Activated CD4-positive, alpha-beta T cell treated with anti-CD3 and anti-CD28 coated beads for 36 hours (primary cell): ENCODE measurements around the gene ZBTB3. TPM values are rescaled to one million over a fixed set of nuclear protein-coding genes. Genes with fewer than 3 reads are reported as not detected.
A peak's percentile ranks its signal among the peaks of the same experiment; 100 is the strongest.
"Not testable (repeated sequence)": the region's sequence is repeated elsewhere in the genome, so short reads cannot be mapped to it uniquely, and the experiment has no call there.

Experiments
- ATAC-seq: fragments of 200-7000 bp; cut with Tn5 transposase; one replicate; pipeline ENCODE4 v1.10.0; 2021; ENCODE audit warnings: mild to moderate bottlenecking, moderate library complexity
- CTCF ChIA-PET: fragments of 350-600 bp; sonication (Branson Sonifier 250); formaldehyde crosslinking; loops from one replicate; lab custom pipeline; 2021; ENCODE audit warnings: antibody characterized with exemption; lab: Charles Lee
- POLR2A ChIA-PET: fragments of 350-600 bp; sonication (Branson Sonifier 250); formaldehyde crosslinking; loops from one replicate; lab custom pipeline; 2021; ENCODE audit warnings: antibody characterized with exemption, inconsistent platforms; lab: Charles Lee
- DNase-seq: peaks from one replicate; pipeline ENCODE4 v3.0.0-alpha.2; 2020
- H3K27ac Mint-ChIP-seq: one replicate; pipeline ENCODE4 v1.8.0; 2021; ENCODE audit warnings: mixed read lengths
- H3K27me3 Mint-ChIP-seq: one replicate; pipeline ENCODE4 v1.8.0; 2021; ENCODE audit warnings: mixed read lengths
- H3K36me3 Mint-ChIP-seq: one replicate; pipeline ENCODE4 v1.8.0; 2021; ENCODE audit warnings: low read depth, mixed read lengths
- H3K4me1 Mint-ChIP-seq: one replicate; pipeline ENCODE4 v1.8.0; 2021; ENCODE audit warnings: mixed read lengths
- H3K4me3 Mint-ChIP-seq: one replicate; pipeline ENCODE4 v1.8.0; 2021; ENCODE audit warnings: mild to moderate bottlenecking, moderate library complexity, mixed read lengths
- H3K9me3 Mint-ChIP-seq: one replicate; pipeline ENCODE4 v1.8.0; 2021; ENCODE audit warnings: low read depth, mixed read lengths
- intact Hi-C, 2 experiments: fragments of 100-400 bp; cut with DNase I in 1 of 2; cut with micrococcal nuclease in 1 of 2; formaldehyde crosslinking; loops; one replicate each; pipeline versions ENCODE4 v1.14.2 to v1.15.1; 2022 to 2024; cut with DNase I, micrococcal nuclease
- total RNA-seq, 2 experiments: library from RNA; stranded (reverse); gene quantifications; one replicate each; pipeline ENCODE4 v1.2.3, GENCODE V29; 2021

The ZBTB3 gene
- total RNA-seq, 2 experiments from 2014 or later: 6.0 to 10.2 TPM

DNA sequence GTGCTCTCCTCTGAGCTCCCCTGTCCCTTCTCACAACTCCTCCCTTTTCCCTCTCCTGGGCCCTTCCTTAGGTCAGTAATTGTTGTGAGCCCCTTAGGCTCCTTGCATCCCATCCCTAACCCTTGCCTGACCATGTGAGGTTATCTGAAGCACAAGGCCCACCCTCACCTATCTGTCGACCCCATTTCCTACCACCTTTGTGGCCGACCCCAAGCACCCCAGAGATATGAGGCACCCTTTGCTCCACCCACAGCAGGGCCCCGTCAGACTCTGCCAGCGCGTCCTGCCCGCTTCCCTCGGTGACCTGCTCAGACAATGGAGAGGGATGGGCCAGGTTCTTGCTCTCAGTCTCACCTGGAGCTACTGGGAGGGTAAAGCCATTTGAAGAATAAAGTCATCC lies 45.2 kb downstream of the ZBTB3 start:
- peak; percentile 65 for DNase-seq
- ATAC-seq: peak; percentile 20
- Mint-ChIP-seq H3K27me3 (no peaks in the 10 kb centered on the region), H3K9me3 (no peaks in the 10 kb centered on the region), H3K4me3 (peak overlapping the region; percentile 86), H3K4me1 (peaks cover 60% of the 10 kb centered on the region), H3K36me3 (peaks cover 44% of the 10 kb centered on the region), H3K27ac (peak overlapping the region; percentile 97)
- intact Hi-C loops: loop anchor here (1.0 to 5.0 kb wide), 11 partner anchors 19 to 173 kb away; partner anchors contain the start of genes HNRNPUL2 (in 2 of the 2), TUT1 (in 2 of the 2), GANAB (in 1 of the 2) and INTS5 (in 1 of the 2)
- CTCF ChIA-PET: interaction anchor here (0.5 to 1.8 kb wide), 8 partner anchors 9 to 170 kb away, joined by 3 to 6 read pairs (median 4); no protein-coding TSS in a partner anchor
- POLR2A ChIA-PET: interaction anchor here (0.5 to 3.2 kb wide), 14 partner anchors 9 to 1609 kb away, joined by 3 to 16 read pairs (median 3); partner anchors contain the start of genes C11orf98, CSKMT, HNRNPUL2 and LBHD1

DNA sequence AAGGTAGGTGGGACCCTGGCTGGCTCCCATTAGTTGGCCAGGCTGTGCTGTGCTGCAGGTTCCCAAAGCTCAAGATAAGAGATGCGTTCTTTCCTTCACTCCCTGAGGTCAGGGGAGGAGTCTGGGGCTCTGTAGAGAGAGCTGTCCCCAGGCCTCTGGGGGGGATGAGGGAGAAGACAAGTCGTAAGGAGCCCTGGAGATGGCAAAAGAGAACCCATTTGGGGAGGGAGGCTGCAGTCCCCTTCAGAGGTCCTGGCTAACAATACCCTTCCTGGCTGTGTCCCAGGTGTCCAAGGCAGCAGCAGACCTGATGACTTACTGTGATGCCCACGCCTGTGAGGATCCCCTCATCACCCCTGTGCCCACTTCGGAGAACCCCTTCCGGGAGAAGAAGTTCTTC lies 45.6 kb downstream of the ZBTB3 start:
- DNase-seq: peak; percentile 13
- intact Hi-C loops: loop anchor here (2.0 to 5.0 kb wide), 3 partner anchors 36 to 116 kb away; partner anchors contain the start of genes LBHD1 (in 1 of the 2), MTA2 (in 1 of the 2), TUT1 (in 1 of the 2) and UQCC3 (in 1 of the 2)
- peaks cover 42% of the 10 kb centered on the region for H3K36me3 Mint-ChIP-seq

DNA sequence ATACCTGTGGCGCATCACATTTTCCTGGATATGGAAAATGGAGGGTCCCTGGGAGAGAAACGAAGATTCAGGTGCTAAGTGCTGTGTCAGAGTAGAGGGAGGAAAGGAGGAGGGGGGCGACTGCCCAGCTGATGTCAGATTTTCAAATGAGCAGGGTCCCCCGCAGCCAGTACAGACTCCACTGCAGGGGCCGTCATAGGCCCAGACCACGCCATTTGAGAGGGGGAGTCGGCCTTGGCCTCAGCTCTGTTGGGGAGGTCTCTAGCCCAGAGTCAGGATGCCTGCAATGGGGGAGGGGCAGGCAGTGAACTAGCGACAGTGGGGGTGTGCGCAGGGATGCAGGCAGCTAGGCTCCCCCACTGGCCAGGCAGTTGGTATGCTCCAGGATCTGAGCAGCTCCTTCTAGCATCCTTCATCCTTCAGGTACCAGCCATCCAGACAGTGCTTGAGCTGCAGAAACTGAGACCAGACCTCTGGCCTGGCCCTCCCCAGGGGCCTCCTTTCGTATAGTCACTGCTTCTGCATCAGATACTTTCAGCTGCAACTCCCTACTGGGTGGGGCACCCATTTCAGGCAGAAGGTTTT lies 46.6 kb downstream of the ZBTB3 start, which contains the start of the genes BSCL2 and GNG3:
Gene BSCL2 (minus strand): TSS at position 148 of the 585 bp plus-strand sequence. CDS start 229 bp downstream, outside the sequence.
Gene GNG3 (plus strand): TSS at position 400 of the 585 bp plus-strand sequence. CDS start 620 bp downstream, outside the sequence.
- ATAC-seq (no peak), DNase-seq (peak; percentile 33)
- POLR2A ChIA-PET: interaction anchor here (0.6 to 3.2 kb wide), 8 partner anchors 27 to 148 kb away, joined by 4 to 16 read pairs (median 4); partner anchors contain the start of genes B3GAT3, C11orf98, CSKMT and LBHD1
- no peaks in the 10 kb centered on the region for H3K9me3 Mint-ChIP-seq
- H3K27ac Mint-ChIP-seq: peak within 1 kb of the TSS; percentile 97
- intact Hi-C loops: loop anchor here (2.0 to 5.0 kb wide), 3 partner anchors 35 to 115 kb away; partner anchors contain the start of genes EML3 (in 1 of the 2), LBHD1 (in 1 of the 2), ROM1 (in 1 of the 2) and TUT1 (in 1 of the 2)
- CTCF ChIA-PET: interaction anchor here (0.6 to 1.6 kb wide), 6 partner anchors 20 to 135 kb away, joined by 3 to 8 read pairs (median 3); partner anchors contain the start of genes C11orf98, CSKMT and HNRNPUL2
- no peaks in the 10 kb centered on the region for H3K27me3 Mint-ChIP-seq
- peak within 1 kb of the TSS; percentile 86 for H3K4me3 Mint-ChIP-seq
- peaks cover 48% of the 10 kb centered on the region for H3K4me1 Mint-ChIP-seq
- H3K36me3 Mint-ChIP-seq: peaks cover 38% of the 10 kb centered on the region

More for the DNA sequence above, 45.6 kb downstream of the ZBTB3 start:
- H3K4me1 Mint-ChIP-seq: peaks cover 56% of the 10 kb centered on the region
- no peaks in the 10 kb centered on the region for H3K27me3 Mint-ChIP-seq
- no peak for ATAC-seq
- peak overlapping the region; percentile 86 for H3K4me3 Mint-ChIP-seq
- ChIA-PET POLR2A (interaction anchor here (0.5 to 3.2 kb wide), 10 partner anchors 22 to 1609 kb away, joined by 3 to 16 read pairs (median 6); partner anchors contain the start of genes C11orf98, CSKMT, LBHD1 and MTA2), CTCF (interaction anchor here (0.5 to 1.8 kb wide), 8 partner anchors 9 to 169 kb away, joined by 3 to 6 read pairs (median 3); partner anchors contain the start of genes C11orf98 and CSKMT)
- no peaks in the 10 kb centered on the region for H3K9me3 Mint-ChIP-seq
- peak overlapping the region; percentile 97 for H3K27ac Mint-ChIP-seq

DNA sequence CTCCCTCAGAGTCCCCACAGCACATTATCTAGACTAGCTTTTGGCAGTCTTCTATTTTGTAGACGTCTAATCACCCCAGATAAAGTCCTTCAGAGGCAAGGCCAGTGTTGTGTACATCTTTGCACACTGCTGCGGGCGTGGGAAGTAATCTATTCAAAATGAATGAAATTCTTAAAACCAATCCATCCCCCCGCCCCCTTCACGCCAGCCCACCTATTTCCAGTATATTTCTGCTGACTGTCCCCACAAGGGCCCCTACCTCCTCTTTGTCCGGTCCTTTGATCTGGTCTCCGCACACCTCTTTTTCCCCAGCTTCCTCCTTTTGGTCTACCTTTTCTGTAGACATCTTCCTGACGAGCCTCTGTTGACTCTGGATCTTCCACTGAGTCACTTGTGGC lies 47.1 kb downstream of the ZBTB3 start:
- H3K9me3 Mint-ChIP-seq: no peaks in the 10 kb centered on the region
- no peak for ATAC-seq
- intact Hi-C loops: loop anchor here (1.0 to 5.0 kb wide), 9 partner anchors 28 to 125 kb away; partner anchors contain the start of genes C11orf98 (in 1 of the 2), CSKMT (in 1 of the 2), EML3 (in 1 of the 2) and LBHD1 (in 1 of the 2)
- no peaks in the 10 kb centered on the region for H3K27me3 Mint-ChIP-seq
- peaks cover 46% of the 10 kb centered on the region for H3K4me1 Mint-ChIP-seq
- CTCF ChIA-PET: interaction anchor here (0.6 to 2.5 kb wide), 8 partner anchors 12 to 134 kb away, joined by 3 to 8 read pairs (median 4); partner anchors contain the start of genes C11orf98, CSKMT and HNRNPUL2
- no peak overlapping the region for H3K27ac Mint-ChIP-seq
- peak overlapping the region; percentile 82 for H3K4me3 Mint-ChIP-seq
- POLR2A ChIA-PET: interaction anchor here (0.6 to 3.2 kb wide), 9 partner anchors 27 to 149 kb away, joined by 4 to 16 read pairs (median 5); partner anchors contain the start of genes B3GAT3, C11orf98, CSKMT and LBHD1
- peaks cover 40% of the 10 kb centered on the region for H3K36me3 Mint-ChIP-seq
- DNase-seq: no peak

DNA sequence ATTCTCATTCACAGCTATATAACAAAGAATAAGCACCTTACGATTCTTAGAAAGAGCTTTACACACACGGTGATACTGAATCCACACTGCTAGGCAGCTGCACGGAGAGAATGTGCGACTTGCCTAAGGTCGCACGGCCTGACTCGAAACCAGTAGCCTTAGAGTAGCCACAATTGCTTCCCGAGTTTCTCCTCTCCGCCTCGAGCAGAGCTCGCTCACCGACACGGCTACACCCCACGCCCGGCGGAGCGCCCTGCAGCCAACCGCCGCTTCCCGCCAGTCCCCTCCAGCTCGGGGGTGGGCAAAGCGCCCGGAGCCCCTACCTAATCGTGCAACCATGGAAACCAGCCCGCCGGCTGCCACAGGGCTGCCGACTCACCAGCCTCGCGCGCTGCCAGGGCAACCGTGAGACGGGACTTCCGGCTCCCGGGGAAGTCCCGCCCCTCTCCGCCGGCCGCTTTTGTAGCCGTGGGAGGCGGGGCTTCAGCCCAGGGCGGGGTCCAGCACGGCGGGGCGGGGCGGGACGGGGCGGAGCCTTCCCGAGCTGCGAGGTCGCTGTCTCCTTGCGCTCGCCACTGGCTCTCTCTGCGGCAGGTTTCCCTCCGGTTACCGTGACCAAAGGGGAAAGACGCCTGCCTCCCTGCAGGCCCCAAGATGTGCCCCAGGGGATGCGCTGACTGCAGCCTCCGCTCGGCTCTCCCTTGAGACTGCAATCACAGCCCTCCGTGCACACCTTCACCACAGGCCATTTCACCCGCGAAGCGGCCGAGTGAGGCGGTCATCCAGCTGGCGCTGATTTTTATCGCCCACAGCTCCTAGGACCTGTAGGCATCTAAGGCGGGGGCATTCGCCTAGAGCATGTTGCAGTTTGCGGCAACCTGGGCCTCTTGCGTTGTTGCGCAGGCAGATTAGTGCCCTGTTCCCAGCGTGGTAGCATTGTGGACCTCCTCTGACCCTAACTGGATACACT lies 47.8 kb downstream of the ZBTB3 start:
- ChIA-PET POLR2A (interaction anchor here (0.6 to 2.6 kb wide), 9 partner anchors 22 to 150 kb away, joined by 3 to 9 read pairs (median 4); partner anchors contain the start of genes B3GAT3, C11orf98, CSKMT and MTA2), CTCF (interaction anchor here (0.6 to 2.5 kb wide), 8 partner anchors 11 to 111 kb away, joined by 3 to 8 read pairs (median 4); partner anchors contain the start of gene HNRNPUL2)
- peak overlapping the region; percentile 82 for H3K4me3 Mint-ChIP-seq
- peaks cover 39% of the 10 kb centered on the region for H3K36me3 Mint-ChIP-seq
- intact Hi-C loops: loop anchor here (1.0 to 5.0 kb wide), 9 partner anchors 27 to 126 kb away; partner anchors contain the start of genes C11orf98 (in 1 of the 2), CSKMT (in 1 of the 2), EML3 (in 1 of the 2) and LBHD1 (in 1 of the 2)
- peaks cover 46% of the 10 kb centered on the region for H3K4me1 Mint-ChIP-seq
- DNase-seq: peak; percentile 98
- H3K9me3 Mint-ChIP-seq: no peaks in the 10 kb centered on the region
- no peaks in the 10 kb centered on the region for H3K27me3 Mint-ChIP-seq
- H3K27ac Mint-ChIP-seq: peak overlapping the region; percentile 51
- peak; percentile 72 for ATAC-seq

DNA sequence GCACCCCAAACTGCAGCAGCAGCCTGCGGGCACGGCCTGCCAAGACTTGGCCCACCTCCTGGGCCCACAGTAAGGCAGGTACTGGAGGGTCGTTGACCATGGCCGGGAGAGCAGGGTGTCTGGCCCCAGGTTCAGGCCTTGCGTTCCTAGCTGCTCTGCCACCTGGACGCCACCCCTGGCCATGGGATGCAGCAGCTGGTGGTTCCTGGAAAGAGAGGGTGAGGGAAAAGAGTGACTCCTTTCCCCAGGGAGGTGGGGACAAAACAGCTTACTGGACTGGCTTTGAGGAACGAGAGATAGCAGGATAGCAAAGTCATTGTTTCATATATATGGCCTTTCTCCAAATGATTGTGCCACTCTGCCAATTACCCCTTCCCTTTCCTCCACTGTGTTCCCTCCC lies 48.5 kb downstream of the ZBTB3 start:
- peaks cover 44% of the 10 kb centered on the region for H3K4me1 Mint-ChIP-seq
- intact Hi-C loops: loop anchor here in 1 of 2 experiments (5.0 kb wide), 2 partner anchors 33 to 113 kb away; partner anchors contain the start of genes LBHD1, TUT1 and UQCC3
- CTCF ChIA-PET: interaction anchor here (0.6 to 2.5 kb wide), 4 partner anchors 10 to 25 kb away, joined by 4 to 8 read pairs (median 6); partner anchors contain the start of gene HNRNPUL2
- DNase-seq (no peak), ATAC-seq (no peak)
- no peaks in the 10 kb centered on the region for H3K9me3 Mint-ChIP-seq
- POLR2A ChIA-PET: interaction anchor here (0.6 to 2.6 kb wide), 4 partner anchors 21 to 136 kb away, joined by 3 to 9 read pairs (median 6); partner anchors contain the start of genes C11orf98 and CSKMT
- H3K36me3 Mint-ChIP-seq: peaks cover 35% of the 10 kb centered on the region
- no peaks in the 10 kb centered on the region for H3K27me3 Mint-ChIP-seq
- H3K27ac Mint-ChIP-seq: peak overlapping the region; percentile 51
- H3K4me3 Mint-ChIP-seq: peak overlapping the region; percentile 82

DNA sequence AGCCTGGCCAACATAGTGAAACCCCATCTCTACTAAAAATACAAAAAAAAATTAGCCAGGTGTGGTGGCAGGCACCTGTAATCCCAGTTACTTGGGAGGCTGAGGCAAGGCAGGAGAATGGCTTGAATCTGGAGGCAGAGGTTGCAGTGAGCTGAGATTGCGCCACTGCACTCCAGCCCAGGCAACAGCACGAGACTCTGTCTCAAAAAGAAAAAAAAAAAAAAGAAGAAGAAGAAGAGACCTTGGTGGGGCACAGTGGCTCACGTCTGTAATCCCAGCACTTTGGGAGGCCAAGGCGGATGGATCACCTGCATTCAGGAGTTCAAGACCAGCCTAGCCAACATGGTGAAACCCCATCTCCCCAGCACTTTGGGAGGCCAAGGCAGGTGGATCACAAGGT lies 50.0 kb downstream of the ZBTB3 start:
- ATAC-seq, H3K27ac Mint-ChIP-seq, POLR2A ChIA-PET, H3K27me3 Mint-ChIP-seq, intact Hi-C loops, H3K9me3 Mint-ChIP-seq, DNase-seq, H3K4me3 Mint-ChIP-seq: not testable (repeated sequence)
- CTCF ChIA-PET: interaction anchor here (0.7 kb wide), 1 partner anchor 314 kb away, joined by 3 read pairs; no protein-coding TSS in a partner anchor
- Mint-ChIP-seq H3K4me1 (peaks cover 35% of the 10 kb centered on the region), H3K36me3 (peaks cover 23% of the 10 kb centered on the region)

DNA sequence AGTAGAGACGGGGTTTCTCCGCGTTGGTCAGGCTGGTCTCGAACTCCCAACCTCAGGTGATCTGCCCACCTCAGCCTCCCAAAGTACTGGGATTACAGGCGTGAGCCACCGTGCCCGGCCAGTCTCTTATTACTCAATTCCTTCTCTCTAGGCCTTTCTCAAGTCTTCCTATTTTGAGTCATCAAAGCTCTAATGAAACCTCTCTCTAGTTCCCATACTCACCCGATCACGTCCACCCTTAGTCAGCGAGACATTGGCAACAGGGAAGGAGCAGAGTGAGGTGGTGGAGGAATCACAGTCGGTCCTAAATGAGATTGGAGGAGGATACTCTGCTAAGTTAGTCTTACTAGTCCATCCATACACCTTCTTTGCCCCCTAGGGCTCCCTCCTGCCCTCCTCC lies 51.7 kb downstream of the ZBTB3 start:
- H3K27ac Mint-ChIP-seq: no peak overlapping the region
- H3K36me3 Mint-ChIP-seq: peaks cover 20% of the 10 kb centered on the region
- ChIA-PET POLR2A (no interaction called here), CTCF (no interaction called here)
- no peaks in the 10 kb centered on the region for H3K9me3 Mint-ChIP-seq
- ATAC-seq (no peak), DNase-seq (no peak)
- no peaks in the 10 kb centered on the region for H3K27me3 Mint-ChIP-seq
- H3K4me3 Mint-ChIP-seq: no peak overlapping the region
- peaks cover 21% of the 10 kb centered on the region for H3K4me1 Mint-ChIP-seq
- intact Hi-C loops: no loop called here
